IPS DF 4.7 (cell line): ENCODE results near the gene SRRM4.

Experiments
- DNase-seq: peaks from one replicate; pipeline ENCODE4 v3.0.0-alpha.2; 2013; ENCODE audit warnings: low spot score; ENCODE audit errors: extremely low read depth

Gene SRRM4

GRCh38 chr12:119198440-119198839, 217.1 kb downstream of the SRRM4 start:
- DNase-seq: no peak

GRCh38 chr12:119200601-119201000, 219.3 kb downstream of the SRRM4 start:
- DNase-seq: no peak

- no peak for DNase-seq
Measured at GRCh38 chr12:119201789-119202543, 220.6 kb downstream of the SRRM4 start.

GRCh38 chr12:119202544-119202943, 221.2 kb downstream of the SRRM4 start:
- DNase-seq: no peak

- no peak for DNase-seq
Measured at GRCh38 chr12:119204131-119204530, 222.8 kb downstream of the SRRM4 start.

- no peak for DNase-seq
Measured at GRCh38 chr12:119204671-119205285, 223.4 kb downstream of the SRRM4 start.

- DNase-seq: no peak
Measured at GRCh38 chr12:119206348-119207062, 225.2 kb downstream of the SRRM4 start.

GRCh38 chr12:119207063-119207560, 225.8 kb downstream of the SRRM4 start:
- DNase-seq: no peak

GRCh38 chr12:119208626-119209061, 227.3 kb downstream of the SRRM4 start:
- DNase-seq: no peak

- no peak for DNase-seq
Measured at GRCh38 chr12:119211884-119212283, 230.5 kb downstream of the SRRM4 start.
